Limb (tissue), 2 donors: ENCODE results near the gene ALDH16A1.

ENCODE experiments used
- DNase-seq, 2 donors: peaks; one replicate each; pipeline ENCODE4 v3.0.0-alpha.2; 2016; ENCODE audit errors: extremely low spot score in 2 of 2

ALDH16A1 gene

DNA sequence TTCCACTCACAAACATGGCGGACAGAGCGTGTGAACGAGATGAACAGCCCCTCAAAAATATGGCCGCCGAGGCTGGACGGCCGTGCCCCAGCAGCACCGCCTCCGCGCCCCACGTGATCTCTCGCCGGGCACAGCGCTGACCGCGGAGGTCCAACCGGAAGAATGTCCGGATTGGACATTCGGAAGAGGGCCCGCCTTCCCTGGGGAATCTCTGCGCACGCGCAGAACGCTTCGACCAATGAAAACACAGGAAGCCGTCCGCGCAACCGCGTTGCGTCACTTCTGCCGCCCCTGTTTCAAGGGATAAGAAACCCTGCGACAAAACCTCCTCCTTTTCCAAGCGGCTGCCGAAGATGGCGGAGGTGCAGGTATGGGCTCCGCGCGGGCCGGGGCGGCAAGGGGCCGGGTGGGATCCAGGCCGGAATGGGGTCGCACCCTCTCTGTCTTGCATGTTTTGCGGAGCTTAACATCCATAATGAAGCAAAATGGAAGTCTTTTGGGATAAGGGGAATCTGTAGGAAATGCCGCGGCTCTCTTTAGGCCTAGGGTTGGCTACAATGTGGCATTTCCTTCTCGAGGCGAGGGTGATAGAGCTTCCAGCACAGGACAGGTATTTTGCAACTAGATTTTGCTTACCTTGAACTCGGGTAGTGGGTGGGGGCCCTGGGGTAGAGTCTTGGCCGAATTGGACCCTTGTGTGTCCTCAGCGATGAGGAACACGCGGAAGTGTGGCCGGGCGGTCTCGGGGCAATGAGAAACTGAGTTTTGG lies 34.4 kb downstream of the ALDH16A1 start, which contains the start of gene RPL13A:
TSS of gene RPL13A (plus strand) at position 332 of the 769 bp plus-strand sequence. CDS start at position 354, 22 bp downstream.
- peak; percentile 99 to 100 for DNase-seq

DNA sequence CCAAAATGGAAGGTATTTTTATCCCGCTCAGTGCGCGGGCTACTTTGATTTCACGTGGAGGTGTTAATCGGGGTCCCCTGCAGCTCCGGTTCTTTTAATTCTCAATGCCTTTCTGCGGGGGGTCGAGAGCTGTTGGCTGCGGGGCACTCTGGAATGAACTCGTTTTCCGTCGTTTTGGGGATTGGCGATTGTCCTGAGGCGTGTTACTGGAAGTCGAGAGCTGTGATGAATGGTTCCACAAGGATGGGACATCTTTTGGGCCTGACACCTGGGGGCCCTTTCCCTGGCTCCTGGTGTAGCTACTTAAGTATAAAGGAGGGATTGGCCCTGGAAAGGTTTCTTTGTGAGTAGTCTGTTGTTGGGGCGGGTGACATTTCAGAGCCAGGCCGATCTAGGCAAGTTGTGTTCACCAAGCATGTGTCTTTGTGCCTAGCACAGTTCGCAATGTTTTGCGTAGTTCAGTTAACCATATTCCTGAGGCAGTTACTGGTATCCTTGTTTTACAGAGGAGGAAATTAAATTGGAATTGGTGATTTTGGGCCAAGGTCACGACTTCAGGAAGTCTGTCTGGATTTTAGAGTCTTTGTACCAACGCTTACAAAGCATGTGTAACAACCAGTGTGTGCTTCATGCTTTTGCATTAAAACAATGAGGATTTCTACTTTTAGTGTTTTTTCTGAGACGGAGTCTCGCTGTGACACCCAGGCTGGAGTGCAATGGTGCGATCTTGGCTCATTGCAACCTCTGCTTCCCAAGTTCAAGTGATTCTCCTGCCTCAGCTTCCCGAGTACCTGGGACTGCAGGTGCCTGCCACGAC lies 35.2 kb downstream of the ALDH16A1 start:
- DNase-seq, result no peak

DNA sequence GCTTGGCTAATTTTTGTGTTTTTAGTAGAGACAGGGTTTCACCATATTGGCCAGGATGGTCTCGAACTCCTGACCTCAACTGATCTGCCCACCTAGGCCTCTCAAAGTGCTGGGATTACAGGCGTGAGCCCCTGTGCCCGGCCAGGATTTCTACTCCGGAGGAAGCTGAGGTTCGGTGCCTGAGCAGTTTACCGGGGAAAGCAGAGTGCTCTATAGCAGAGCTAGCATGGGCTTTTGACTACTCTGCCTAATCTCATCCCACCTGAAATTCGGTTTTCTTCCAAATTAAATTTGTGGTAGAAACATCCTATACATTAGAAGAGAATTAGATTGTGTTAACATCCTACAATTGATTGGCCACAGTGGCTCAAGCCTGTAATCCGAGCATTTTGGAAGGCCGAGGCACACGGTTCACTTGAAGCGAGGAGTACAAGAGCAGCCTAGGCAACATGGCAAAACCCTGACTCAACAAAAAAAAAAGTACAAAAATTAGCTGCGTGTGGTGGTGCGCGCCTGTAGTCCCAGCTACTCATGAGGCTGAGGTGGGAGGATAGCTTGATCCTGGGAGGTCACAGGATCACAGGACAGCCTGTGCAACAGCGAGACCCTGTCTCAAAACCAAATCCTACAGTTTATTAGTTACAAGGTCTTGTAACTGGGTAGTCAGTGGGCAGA lies 36.0 kb downstream of the ALDH16A1 start:
- no peak for DNase-seq

DNA sequence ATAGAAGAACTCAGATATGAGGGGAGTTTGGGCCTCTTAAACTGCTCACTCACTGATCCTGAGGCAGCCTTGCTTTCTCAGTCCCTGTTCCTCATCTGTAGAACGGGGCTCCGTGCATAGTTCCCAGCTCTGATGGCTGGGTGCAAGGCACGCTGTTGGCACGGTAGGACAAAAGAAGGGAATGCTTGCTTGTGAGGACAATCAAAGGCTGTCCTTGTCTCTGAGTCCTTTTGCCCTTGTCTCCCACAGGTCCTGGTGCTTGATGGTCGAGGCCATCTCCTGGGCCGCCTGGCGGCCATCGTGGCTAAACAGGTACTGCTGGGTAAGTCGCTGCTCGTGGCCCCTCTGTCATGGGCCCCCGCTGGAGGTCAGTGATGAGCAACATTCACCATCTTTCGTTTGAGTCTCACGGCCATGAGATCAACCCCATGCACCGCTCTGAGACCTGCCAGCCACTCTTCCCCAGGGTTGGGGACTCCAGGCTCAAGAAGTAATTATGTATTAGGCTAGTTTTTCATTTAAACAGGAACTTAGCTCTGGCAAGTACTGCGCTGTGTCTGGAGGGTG lies 36.7 kb downstream of the ALDH16A1 start:
- no peak for DNase-seq

DNA sequence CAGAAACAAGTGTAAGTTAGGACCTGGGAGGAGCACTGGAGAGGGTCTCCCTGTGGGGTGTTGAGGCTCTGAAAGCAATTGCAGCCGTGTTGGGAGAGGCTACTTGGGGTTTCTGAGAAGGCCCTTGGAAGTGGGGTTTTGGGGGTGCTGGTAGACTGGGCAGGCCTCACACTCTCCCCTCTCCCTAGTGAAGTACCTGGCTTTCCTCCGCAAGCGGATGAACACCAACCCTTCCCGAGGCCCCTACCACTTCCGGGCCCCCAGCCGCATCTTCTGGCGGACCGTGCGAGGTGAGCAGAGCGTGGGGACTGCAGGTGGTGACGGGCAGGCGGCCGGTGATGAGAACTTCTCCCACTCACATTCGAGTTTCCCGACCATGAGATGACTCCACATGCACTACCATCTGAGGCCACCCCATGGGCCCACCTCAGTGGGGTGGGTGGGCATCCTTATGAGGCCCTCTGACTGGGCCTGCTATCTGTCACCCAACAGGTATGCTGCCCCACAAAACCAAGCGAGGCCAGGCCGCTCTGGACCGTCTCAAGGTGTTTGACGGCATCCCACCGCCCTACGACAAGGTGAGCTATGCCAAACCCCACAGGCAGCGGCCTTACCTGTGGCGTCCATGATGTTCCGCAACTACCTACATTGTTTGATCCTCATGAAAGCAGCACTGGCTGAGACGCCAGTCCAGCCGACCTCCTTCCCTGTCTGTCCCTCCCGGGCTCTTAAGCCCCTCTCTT lies 37.4 kb downstream of the ALDH16A1 start:
- DNase-seq, result no peak

DNA sequence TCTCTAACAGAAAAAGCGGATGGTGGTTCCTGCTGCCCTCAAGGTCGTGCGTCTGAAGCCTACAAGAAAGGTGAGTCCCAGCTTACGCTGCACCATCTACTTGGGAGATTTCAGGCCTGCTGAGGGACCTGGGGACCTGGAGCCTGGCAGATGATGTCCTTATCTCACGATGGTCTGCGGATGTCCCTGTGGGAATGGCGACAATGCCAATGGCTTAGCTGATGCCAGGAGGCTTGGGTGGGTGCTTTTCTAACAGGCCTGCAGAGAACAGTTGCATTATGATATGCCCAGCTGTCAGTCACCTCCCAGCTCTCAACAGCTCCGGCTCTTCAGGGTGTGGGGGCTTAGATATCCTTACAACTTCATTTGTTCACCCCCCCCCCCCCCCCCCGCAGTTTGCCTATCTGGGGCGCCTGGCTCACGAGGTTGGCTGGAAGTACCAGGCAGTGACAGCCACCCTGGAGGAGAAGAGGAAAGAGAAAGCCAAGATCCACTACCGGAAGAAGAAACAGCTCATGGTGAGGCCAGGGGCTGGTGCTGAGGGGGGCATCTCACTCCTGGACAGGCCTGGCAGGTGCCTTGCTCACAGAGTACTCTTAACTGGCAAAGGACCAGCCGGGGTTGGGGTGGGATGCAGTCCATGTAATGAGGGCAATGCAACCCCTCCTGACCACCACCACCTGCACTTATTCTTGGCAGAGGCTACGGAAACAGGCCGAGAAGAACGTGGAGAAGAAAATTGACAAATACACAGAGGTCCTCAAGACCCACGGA lies 38.2 kb downstream of the ALDH16A1 start:
- no peak for DNase-seq

DNA sequence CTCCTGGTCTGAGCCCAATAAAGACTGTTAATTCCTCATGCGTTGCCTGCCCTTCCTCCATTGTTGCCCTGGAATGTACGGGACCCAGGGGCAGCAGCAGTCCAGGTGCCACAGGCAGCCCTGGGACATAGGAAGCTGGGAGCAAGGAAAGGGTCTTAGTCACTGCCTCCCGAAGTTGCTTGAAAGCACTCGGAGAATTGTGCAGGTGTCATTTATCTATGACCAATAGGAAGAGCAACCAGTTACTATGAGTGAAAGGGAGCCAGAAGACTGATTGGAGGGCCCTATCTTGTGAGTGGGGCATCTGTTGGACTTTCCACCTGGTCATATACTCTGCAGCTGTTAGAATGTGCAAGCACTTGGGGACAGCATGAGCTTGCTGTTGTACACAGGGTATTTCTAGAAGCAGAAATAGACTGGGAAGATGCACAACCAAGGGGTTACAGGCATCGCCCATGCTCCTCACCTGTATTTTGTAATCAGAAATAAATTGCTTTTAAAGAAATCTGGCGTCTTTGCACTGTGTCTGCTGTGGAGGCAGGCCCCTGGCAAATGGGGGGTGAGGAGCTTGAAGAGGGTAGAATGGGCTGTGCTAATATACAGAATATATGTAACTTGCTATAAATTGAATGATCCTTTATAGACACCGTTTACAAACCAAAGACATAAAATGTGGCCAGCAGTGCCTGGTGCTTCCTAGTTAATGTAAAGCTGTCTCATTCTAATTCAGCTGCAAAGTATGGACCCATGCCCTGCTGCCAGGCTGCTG lies 39.0 kb downstream of the ALDH16A1 start:
- DNase-seq, result no peak

DNA sequence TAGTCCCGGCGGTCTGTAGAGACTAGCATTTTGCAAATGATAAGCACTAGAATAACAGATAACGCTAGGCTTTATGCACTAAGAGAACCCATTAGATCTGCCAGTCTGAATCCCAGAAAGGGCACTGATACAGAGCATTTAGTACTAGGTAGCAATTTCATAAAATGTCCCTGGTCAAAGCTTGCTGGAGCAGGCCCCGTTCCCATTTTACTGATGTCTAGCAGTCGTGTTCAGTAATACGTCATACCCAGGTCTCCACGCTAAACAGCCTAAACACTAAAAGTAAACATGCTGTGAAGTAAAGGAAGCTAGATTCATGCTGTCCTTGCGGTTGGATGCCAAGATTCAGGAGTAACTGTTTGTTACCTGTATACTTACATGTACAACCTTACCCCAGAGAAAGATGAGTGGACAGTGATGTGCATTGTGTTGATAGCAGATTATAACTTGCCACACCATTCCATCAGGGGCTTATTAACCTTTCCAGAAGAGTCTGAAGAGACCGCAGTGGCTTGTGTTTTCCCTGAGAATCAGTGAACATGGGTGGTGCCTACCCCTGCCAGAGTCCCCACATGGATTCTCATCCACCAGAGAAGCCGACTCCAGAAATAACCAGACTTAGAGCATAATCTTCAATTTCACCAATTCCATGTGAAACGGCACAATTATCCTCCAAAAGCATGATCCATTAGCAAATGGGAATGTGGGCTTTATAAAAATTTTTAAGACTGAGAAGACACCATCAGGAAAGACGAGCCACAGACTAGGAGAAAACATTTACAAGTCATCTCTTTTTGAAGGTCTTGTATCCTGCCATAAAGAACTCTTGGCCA lies 39.8 kb downstream of the ALDH16A1 start:
- DNase-seq, result no peak

DNA sequence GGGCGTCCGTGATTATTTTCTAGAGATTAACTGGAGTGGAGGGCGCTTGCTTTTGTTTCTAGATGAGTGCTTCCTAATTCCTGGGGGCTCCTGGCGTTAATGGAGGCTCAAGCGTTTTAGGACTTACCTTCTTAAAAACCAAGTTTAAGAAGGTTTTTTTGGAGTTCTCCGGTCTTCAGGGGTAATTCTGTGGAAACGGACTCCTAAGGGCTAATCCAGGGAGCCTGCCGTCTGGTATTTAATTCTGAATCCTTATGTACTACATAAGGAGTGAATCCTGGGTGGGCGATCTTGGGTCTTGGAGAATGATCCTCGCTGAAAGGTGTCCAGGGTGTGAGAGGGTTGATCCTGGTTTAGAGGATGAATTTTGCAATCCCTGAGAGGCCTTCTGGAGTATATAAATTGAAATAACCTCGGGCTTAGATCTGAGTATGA lies 43.6 kb downstream of the ALDH16A1 start:
- DNase-seq, result no peak

DNA sequence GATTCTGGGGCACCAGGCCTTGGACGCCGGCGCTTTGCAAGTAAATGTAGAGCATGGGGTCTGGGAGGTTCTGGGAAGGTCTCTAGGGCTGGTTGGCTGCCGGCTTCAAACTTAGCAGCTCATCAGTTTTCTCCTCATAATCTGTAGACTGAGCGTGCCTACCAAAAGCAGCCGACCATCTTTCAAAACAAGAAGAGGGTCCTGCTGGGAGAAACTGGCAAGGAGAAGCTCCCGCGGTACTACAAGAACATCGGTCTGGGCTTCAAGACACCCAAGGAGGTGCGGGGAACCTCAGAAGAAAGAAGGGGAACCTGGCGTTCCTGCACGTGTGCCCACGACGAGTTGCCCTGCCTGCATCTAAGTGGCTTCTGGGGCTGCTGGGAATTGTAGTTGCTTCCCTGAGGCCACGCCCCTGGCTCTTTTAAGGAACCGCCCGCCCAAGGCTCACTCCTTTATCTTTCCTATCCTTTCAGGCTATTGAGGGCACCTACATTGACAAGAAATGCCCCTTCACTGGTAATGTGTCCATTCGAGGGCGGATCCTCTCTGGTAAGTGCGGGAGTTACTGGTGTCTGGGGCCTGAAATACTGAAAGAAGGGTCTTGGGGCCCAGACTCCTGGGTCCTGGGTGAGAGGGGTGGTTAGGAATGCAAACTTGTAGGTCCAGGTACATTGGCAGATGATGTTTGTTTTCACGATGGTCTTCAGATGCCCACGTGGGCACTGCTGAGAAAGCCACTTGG lies 44.2 kb downstream of the ALDH16A1 start:
- DNase-seq, result peak in 1 of 2 donors; percentile 50

DNA sequence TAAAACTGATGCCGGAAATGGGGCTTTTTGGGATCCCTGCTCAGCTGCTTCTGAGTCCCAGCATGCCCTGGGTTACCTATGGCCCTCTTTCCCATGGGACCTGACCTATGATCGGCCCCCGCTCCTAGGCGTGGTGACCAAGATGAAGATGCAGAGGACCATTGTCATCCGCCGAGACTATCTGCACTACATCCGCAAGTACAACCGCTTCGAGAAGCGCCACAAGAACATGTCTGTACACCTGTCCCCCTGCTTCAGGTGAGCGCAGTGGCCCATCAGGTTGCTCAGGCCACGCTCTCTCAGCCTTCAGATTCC lies 44.7 kb downstream of the ALDH16A1 start:
- DNase-seq, result no peak

DNA sequence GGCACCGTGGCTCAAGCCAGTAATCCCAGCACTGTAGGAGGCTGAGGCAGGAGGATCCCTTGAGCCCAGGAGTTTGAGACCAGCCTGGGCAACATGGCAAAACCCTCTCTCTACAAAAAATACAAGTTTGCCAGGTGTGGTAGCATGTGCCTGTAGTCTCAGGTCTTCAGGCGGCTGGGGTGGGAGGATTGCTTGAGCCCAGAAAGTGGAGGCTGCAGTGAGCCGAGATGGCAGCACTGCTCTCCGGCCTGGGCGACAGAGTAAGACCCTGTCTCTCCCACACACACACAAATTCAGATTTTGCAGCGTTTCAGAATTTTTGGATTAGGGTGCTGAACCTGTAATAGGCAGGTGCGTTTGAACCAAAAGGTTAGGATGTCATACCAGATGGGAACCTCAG lies 45.5 kb downstream of the ALDH16A1 start:
- DNase-seq, result no peak

DNA sequence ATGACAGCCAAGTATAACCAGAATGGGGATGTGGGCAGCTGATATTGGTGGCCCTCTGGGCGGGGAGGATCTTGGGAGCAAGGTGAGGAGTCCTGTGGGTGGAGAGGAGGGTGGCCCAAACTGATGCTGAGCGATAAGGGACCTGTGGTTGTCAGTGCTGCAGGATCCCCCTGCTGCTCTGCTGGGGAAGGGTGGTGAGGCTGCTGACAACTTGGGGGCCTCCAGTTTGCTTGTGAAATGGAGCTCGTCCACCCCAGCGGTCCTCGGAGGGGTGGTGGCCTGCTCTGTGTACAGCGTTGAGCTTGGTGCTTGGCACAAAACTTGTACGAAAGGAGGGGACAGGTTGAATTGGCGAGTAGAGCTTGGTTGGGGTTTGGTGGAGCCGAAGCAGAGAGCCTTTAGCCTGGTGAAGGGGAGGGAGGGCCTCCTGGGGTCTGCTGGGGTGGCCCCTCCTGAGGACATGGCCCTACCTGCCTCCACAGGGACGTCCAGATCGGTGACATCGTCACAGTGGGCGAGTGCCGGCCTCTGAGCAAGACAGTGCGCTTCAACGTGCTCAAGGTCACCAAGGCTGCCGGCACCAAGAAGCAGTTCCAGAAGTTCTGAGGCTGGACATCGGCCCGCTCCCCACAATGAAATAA lies 46.1 kb downstream of the ALDH16A1 start:
- DNase-seq, result no peak

DNA sequence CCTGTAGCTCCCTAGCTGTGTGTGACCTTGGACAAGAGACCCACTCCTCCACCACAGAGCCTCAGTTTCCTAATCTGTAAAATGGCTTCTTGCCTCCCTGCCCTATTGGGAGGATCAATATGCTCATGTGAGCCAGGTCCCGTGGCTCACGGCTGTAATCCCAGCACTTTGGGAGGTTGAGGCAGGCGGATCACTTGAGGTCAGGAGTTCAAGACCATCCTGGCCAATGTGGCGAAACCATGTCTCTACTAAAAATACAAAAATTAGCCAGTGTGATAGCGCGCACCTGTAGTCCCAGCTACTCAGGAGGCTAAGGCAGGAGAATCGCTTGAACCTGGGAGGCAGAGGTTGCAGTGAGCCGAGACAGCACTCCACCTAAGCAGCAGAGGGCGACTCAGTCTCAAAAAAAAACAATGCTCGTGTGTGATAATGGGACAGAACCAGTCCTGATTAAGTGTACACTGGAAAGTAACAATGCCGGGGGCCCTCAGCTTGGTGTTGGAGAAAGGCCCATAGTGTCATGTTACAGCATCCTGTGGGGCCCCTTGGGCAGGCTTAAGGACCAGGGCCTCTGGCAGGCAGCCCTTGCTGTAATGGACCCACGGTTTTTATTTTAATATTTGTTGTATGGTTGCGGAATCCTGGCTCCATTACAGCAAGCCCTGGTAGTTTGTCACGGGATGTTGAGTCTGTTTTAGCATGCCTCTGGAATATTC lies 50.0 kb downstream of the ALDH16A1 start:
- DNase-seq, result peak; percentile 74 to 78

DNA sequence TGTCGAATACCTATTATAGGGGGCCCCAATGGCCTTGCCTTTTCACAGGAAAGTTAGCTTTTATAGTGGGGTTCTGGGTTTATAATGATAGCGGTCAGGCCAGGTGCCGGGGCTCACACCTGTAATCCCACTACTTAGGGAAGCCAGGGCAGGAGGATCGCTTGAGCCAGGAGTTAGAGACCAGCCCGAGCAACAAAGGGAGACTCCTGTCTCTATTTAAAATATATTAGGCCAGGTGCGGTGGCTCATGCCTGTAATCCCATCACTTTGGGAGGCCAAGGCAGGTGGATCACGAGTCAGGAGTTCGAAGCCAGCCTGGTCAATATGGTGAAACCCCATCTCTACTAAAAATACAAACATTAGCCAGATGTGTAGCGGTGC lies 50.5 kb downstream of the ALDH16A1 start:
- DNase-seq, result no peak

DNA sequence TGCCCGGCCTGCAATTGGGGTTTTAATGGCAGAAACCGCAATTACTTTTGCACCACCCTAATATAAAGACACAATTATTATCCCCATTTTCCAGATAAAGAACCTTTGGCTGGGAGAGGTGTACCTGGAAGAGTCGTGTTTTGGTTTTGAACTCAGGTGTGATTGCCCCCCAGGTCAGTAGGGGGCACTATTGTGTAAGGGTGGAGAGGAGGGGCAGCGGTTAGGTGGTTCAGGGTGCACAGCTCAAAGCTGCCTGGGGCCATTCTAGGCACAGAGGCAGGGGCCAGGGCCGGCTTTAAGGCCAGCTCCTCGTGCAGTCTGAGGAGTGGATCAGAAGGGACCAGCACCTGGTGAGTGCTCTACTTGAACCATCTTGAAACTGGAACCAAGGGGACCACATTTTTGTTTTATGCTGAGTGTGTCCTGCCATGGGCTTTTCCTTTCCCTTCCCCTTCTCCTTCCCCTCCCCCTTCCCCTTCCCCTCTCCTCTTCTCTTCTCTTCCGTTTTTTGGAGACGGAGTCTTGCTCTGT lies 53.6 kb downstream of the ALDH16A1 start:
- DNase-seq, result no peak
